Measurements from ENCODE around the gene CRELD1. TPM values are rescaled to one million over a fixed set of nuclear protein-coding genes. Genes with fewer than 3 reads are reported as not detected.
A peak's percentile ranks its signal among the peaks of the same experiment; 100 is the strongest.

The CRELD1 gene
- total and polyA plus RNA-seq, 2 of the 4 experiments (the other 2 are of a cell fraction) = 8.6 to 25.7 TPM

DNA sequence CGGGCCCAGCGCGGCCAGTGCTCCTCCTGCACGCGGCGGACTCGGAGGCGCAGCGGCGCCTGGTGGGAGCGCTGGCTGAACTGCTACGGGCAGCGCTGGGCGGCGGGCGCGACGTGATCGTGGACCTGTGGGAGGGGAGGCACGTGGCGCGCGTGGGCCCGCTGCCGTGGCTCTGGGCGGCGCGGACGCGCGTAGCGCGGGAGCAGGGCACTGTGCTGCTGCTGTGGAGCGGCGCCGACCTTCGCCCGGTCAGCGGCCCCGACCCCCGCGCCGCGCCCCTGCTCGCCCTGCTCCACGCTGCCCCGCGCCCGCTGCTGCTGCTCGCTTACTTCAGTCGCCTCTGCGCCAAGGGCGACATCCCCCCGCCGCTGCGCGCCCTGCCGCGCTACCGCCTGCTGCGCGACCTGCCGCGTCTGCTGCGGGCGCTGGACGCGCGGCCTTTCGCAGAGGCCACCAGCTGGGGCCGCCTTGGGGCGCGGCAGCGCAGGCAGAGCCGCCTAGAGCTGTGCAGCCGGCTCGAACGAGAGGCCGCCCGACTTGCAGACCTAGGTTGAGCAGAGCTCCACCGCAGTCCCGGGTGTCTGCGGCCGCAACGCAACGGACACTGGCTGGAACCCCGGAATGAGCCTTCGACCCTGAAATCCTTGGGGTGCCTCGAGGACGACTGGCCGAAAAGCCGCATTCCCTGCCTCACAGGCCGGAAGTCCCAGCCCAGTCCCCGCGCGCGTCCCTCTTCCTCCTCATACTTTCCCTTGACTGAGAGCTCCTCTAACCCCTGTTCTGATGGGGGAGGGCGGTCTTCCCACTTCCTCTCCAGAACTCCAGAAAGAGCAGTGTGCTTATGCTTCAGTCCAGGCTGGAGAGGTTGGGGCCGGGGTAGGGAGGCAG is 18.1 kb upstream of the CRELD1 start (continued):
- TF ChIP-seq MXI1 (IDR thresholded peaks at IDR 0.05; ENCODE audit: borderline replicate concordance, low read depth, low read length) = no peak

DNA sequence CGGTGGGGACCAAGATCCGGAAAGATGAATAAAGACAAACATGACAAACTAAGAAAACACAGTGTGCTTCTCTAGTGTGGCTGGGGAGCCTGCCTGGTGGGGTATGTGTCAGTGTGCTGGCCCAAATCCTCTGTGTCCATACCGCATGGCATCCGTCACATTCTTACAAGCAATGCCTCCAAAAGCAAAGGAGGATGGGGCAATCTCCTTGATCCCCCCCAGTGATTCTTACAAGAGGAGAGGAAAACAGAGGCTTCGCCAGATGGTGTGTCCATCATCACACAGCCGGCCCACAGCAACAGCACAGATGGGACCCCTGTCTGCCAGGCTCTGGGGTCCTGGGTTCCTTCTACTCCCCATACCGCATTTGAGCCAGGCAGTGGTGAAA is 17.3 kb upstream of the CRELD1 start:
- Histone ChIP-seq H3K27ac (ENCODE audit: insufficient read depth, low read length) (peak overlapping the region; percentile 58), H3K36me3 (ENCODE audit: control insufficient read depth, insufficient read depth, low read length) (peaks cover 2% of the 10 kb centered on the region; the same call in 1 of the 2 replicates), H4K8ac (ENCODE audit: low read depth in 2 of 2, low read length in 2 of 2) (peak overlapping the region; percentile 73 to 98), H3K9me1 (ENCODE audit: insufficient read depth, low read length) (peaks cover 11% of the 10 kb centered on the region), H2AFZ (replicated peaks; ENCODE audit: low read length, poor library complexity) (peak overlapping the region; percentile 88), H2BK5ac (ENCODE audit: low read depth, low read length, poor library complexity, severe bottlenecking) (peak overlapping the region; percentile 57), H4K20me1 (ENCODE audit: insufficient read depth, low read length) (no peaks in the 10 kb centered on the region), H3K56ac (ENCODE audit: extremely low read depth, insufficient read depth, low read length) (0 out of 2 replicates have a peak overlapping the region, but pooled peaks have one; percentile 34), H3K4me3 (ENCODE audit: insufficient read depth, low read depth, low read length) (peak overlapping the region; percentile 26; the same call in 1 of the 2 replicates), H3K23ac (ENCODE audit: low read depth, low read length) (peak overlapping the region; percentile 90), H3K79me1 (ENCODE audit: low read depth in 1 of 2, low read length in 2 of 2) (peaks cover 7 to 38% of the 10 kb centered on the region in 2 experiments; a peak in 3 of 4 replicates), H3K14ac (replicated peaks; ENCODE audit: low read depth, low read length) (peak overlapping the region; percentile 87), H3K27me3 (ENCODE audit: control insufficient read depth, insufficient read depth, low read length) (no peaks in the 10 kb centered on the region), H2AK5ac (ENCODE audit: low read depth, low read length) (peak overlapping the region; percentile 96; the same call in 1 of the 2 replicates), H3K4ac (ENCODE audit: low read depth, low read length) (peak overlapping the region; percentile 96), H2BK15ac (ENCODE audit: low read depth, low read length) (peak overlapping the region; percentile 31; the same call in 2 of the 3 replicates), H2BK20ac (ENCODE audit: low read depth, low read length) (peak overlapping the region; percentile 61), H3K4me2 (ENCODE audit: low read depth, low read length) (peak overlapping the region; percentile 86), H3K18ac (ENCODE audit: low read depth, low read length) (peak overlapping the region; percentile 57), H3K9ac (ENCODE audit: low read depth, low read length) (peak overlapping the region; percentile 58), H3K9me3 (ENCODE audit: control insufficient read depth, insufficient read depth, low read length) (no peaks in the 10 kb centered on the region), H4K5ac (ENCODE audit: low read depth, low read length) (peak overlapping the region; percentile 88), H3K4me1 (ENCODE audit: control insufficient read depth, insufficient read depth, low read length) (peaks cover 32% of the 10 kb centered on the region), H2AK9ac (replicated peaks; ENCODE audit: low read depth, low read length, poor library complexity) (peak overlapping the region; percentile 96), H2BK120ac (ENCODE audit: low read depth, low read length) (peak overlapping the region; percentile 68), H4K91ac (ENCODE audit: insufficient read depth, low read depth, low read length) (peak overlapping the region; percentile 56)
- dilution Hi-C loops (cut with HindIII; ENCODE audit: low sequenced_read_pairs, unreplicated experiment) (no loop called here), intact Hi-C loops (cut with micrococcal nuclease) (loop anchor here (5.0 kb wide), 1 partner anchor 199 kb away; no protein-coding TSS in a partner anchor), in situ Hi-C loops (cut with MboI; ENCODE audit: low sequenced_read_pairs) (no loop called here)
- CTCF ChIA-PET = interaction anchor here (0.6 kb wide), 1 partner anchor 335 kb away, joined by 6 read pairs; no protein-coding TSS in a partner anchor
- no TSS peak for BruUV-seq (replicated peaks)
- TF ChIP-seq NFE2L2 (IDR thresholded peaks at IDR 0.05; ENCODE audit: low read depth, low read length) (no peak), POLR2A (IDR thresholded peaks at IDR 0.05; ENCODE audit: low read depth, low read length) (no peak), CEBPB (IDR thresholded peaks at IDR 0.05; ENCODE audit: low read depth, low read length) (peak; percentile 36; the same call in 1 of the 2 replicates), MXI1 (IDR thresholded peaks at IDR 0.05; ENCODE audit: borderline replicate concordance, low read depth, low read length) (peak; percentile 57; the same call in 1 of the 2 replicates)
- TF ChIP-seq, protein P1, sequence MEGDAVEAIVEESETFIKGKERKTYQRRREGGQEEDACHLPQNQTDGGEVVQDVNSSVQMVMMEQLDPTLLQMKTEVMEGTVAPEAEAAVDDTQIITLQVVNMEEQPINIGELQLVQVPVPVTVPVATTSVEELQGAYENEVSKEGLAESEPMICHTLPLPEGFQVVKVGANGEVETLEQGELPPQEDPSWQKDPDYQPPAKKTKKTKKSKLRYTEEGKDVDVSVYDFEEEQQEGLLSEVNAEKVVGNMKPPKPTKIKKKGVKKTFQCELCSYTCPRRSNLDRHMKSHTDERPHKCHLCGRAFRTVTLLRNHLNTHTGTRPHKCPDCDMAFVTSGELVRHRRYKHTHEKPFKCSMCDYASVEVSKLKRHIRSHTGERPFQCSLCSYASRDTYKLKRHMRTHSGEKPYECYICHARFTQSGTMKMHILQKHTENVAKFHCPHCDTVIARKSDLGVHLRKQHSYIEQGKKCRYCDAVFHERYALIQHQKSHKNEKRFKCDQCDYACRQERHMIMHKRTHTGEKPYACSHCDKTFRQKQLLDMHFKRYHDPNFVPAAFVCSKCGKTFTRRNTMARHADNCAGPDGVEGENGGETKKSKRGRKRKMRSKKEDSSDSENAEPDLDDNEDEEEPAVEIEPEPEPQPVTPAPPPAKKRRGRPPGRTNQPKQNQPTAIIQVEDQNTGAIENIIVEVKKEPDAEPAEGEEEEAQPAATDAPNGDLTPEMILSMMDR (conservative IDR thresholded peaks at IDR 0.05; ENCODE audit: low read depth, low read length) = no peak
- no CpG with 5 or more reads among the region's 7 CpGs for WGBS, 2 experiments (ENCODE audit: extremely low coverage in 2 of 2, insufficient read length in 1 of 2)
- POLR2A ChIA-PET (ENCODE audit: unreplicated experiment) = interaction anchor here (0.5 kb wide), 1 partner anchor 26 kb away, joined by 3 read pairs; the partner anchor contains the start of gene JAGN1
- no peak for ATAC-seq (ENCODE audit: low read depth)
- peak; percentile 48 for DNase-seq

Data from IMR-90 (cell line).